Activated CD4-positive, CD25-positive, alpha-beta regulatory T cell treated with anti-CD3 and anti-CD28 coated beads, Interleukin-2, amount 50 U/mL, for 72 hours (primary cell): Measurements from ENCODE around the gene FZR1.
"Not testable (repeated sequence)": the region's sequence is repeated elsewhere in the genome, so short reads cannot be mapped to it uniquely, and the experiment has no call there.

ENCODE experiments used
- DNase-seq: peaks from one replicate; pipeline ENCODE4 v3.0.0; 2021

The FZR1 gene

GRCh38 chr19:3516675-3517207 is 10.6 kb downstream of the FZR1 start:
- no peak for DNase-seq

- DNase-seq: no peak
These were observed 11.5 kb downstream of the FZR1 start for GRCh38 chr19:3517638-3518037.

- DNase-seq: no peak
These were observed 12.1 kb downstream of the FZR1 start for GRCh38 chr19:3518255-3518654.

- no peak for DNase-seq
These were observed 12.5 kb downstream of the FZR1 start for GRCh38 chr19:3518659-3519058.

- no peak for DNase-seq
These were observed 13.0 kb downstream of the FZR1 start for GRCh38 chr19:3519126-3519525.

- no peak for DNase-seq
These were observed 14.3 kb downstream of the FZR1 start for GRCh38 chr19:3520166-3521103.

- no peak for DNase-seq
These were observed 15.0 kb downstream of the FZR1 start for GRCh38 chr19:3521104-3521445.

GRCh38 chr19:3522421-3523360 is 16.6 kb downstream of the FZR1 start:
- DNase-seq: no peak

GRCh38 chr19:3523361-3524077 is 17.4 kb downstream of the FZR1 start:
- DNase-seq: no peak

- no peak for DNase-seq
These were observed 18.1 kb downstream of the FZR1 start for GRCh38 chr19:3524078-3524842.

GRCh38 chr19:3524904-3525451 is 18.9 kb downstream of the FZR1 start:
- DNase-seq: no peak

GRCh38 chr19:3526507-3527237 is 20.6 kb downstream of the FZR1 start:
- DNase-seq: no peak

- no peak for DNase-seq
These were observed 21.3 kb downstream of the FZR1 start for GRCh38 chr19:3527238-3527910.

GRCh38 chr19:3528080-3528479 is 22.0 kb downstream of the FZR1 start:
- no peak for DNase-seq

- DNase-seq: no peak
These were observed 22.6 kb downstream of the FZR1 start for GRCh38 chr19:3528539-3529211.

GRCh38 chr19:3529299-3529698 is 23.2 kb downstream of the FZR1 start:
- DNase-seq: not testable (repeated sequence)

GRCh38 chr19:3530389-3530788 is 24.3 kb downstream of the FZR1 start:
- no peak for DNase-seq

- DNase-seq: no peak
These were observed 25.6 kb downstream of the FZR1 start for GRCh38 chr19:3531716-3532115.

GRCh38 chr19:3532154-3532786 is 26.2 kb downstream of the FZR1 start:
- no peak for DNase-seq
